Activated CD4-positive, CD25-positive, alpha-beta regulatory T cell treated with anti-CD3 and anti-CD28 coated beads, Interleukin-2, amount 50 U/mL, for 16 hours (primary cell): ENCODE data around the gene ALX1.
"Not testable (repeated sequence)": the region's sequence is repeated elsewhere in the genome, so short reads cannot be mapped to it uniquely, and the experiment has no call there.

Experiments used
- DNase-seq: peaks from one replicate; pipeline ENCODE4 v3.0.0-alpha.2; 2020; ENCODE audit warnings: low read depth, low spot score

ALX1 gene

DNA sequence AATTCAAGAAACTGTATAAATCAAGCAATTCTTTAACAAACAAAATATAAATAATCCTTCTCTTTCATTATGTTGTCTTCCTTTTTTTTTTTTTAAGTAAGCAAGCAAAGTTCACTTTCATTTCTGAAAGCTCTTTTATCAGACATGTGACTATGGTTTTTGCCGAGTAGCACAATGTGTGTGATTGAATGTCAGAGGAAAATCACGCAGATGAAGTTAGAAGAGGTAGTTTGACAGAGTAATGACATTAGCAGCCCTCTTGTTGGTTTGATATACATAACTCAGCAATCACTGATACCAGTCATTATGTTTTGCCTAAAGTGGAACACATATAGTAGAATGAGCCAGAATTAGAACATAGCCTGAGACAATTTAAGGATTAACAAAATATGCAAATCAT lies 19.0 kb downstream of the ALX1 start:
- no peak for DNase-seq

DNA sequence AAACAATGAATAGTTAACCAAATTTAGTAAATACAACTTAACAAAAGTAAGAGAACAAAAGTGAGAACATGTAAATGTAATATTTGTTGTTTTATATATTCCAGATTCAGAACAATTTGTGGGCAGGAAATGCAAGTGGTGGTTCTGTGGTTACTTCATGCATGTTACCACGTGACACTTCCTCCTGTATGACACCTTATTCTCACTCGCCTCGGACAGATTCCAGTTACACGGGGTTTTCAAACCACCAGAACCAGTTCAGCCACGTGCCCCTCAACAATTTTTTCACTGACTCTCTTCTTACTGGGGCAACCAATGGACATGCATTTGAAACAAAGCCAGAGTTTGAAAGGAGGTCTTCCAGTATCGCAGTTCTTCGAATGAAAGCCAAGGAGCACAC lies 21.0 kb downstream of the ALX1 start:
- DNase-seq, result no peak

DNA sequence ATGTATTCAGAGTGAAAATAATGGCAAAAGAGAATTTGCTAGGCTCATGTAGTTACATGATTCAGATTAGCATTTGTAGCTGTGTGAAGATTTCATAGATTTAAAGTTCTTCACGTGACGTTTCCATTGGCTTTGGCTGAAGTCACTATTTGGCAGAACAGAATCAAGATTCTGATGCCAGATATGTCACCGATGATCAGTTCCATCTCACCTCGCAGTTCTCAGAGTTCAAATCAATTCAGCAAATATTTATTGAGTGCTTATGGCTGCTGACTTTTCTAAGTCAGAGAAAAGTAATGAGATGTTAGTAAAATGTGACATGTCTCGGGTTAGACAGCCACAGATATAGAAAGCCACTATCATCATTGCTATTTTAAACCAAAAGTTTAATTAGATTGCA lies 28.4 kb downstream of the ALX1 start:
- no peak for DNase-seq

DNA sequence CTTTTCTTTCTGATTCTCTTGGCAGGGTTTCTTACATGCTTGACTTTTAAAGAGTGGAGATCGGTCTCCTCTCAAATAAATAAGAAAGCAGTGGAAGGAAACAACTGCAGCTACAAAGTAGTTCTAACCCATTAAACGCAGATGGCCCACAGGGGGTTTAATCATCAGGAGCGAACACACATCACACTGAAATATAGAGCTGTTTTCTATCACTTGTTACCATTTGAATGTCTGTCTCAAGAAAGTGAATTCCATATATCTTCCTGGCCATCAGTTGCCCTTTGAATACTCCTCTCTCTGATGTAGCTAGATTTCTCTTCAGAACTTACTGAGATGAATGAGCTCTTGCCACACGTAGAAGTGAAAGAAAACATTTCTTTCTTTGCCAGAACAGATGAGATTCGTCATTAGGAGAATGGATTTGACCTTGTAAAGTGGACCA lies 29.1 kb downstream of the ALX1 start:
- DNase-seq, result no peak

DNA sequence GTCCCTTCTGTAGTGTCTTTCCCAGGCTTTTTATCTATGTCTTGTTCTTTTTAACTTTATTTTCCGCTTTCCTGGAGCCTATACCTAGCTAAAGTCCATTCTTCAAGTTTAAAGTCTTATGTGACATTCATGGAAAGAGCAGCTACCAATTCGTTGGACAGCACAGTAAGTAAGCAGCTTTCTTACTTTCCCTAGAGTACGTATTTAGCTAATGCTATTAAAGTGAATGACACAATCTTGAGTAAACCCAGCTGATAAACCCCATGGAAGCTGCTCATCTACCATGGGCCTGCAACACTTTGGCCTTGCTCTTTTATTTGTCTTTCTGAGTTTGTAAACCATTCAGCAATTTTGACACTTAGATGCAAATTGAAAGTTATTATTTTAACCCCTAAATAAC lies 30.0 kb downstream of the ALX1 start:
- no peak for DNase-seq

DNA sequence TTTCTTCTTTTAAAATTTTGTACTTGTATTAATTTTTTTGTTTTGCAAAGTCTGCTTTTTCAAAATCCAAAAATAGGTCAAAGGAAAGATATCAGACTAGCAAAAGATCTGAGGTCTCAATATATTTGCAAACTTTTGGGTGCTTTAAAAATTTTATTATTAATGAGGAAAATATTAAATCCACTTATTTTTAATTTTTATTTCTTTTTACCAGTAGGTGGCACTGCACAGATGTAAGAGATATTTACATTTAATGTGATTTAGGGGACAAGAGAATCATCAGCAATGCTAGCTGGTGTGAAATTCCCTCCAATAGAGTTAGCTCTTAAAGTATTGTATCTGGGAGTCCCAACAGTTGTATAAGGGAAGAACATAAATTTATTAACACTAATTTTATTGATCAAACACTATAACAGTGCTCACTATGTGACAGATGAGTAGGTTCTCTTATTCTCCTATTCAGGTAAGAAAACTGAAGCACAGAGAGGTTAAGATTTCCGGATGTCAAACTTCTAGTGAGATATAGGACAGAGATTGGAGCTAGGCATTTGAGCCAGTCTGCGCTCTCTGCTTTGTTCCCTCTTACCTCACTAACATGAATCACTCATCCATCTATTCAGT lies 30.5 kb downstream of the ALX1 start:
- no peak for DNase-seq

DNA sequence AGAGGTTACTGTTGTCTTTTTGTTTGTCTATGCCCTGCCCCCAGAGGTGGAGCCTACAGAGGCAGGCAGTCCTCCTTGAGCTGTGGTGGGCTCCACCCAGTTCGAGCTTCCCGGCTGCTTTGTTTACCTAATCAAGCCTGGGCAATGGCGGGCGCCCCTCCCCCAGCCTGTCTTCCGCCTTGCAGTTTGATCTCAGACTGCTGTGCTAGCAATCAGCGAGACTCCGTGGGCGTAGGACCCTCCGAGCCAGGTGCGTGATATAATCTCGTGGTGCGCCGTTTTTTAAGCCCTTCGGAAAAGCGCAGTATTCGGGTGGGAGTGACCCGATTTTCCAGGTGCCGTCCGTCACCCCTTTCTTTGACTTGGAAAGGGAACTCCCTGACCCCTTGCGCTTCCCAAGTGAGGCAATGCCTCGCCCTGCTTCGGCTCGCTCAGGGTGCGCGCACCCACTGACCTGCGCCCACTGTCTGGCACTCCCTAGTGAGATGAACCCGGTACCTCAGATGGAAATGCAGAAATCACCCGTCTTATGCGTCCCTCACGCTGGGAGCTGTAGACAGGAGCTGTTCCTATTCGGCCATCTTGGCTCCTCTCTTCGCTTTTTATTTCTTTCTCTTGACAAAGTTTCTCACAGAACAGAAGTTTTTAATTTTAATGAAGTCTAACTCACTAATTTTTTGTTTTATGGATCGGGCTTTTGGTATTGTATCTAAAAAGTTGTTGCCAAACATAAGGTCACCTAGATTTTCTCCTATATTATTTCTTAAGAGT lies 38.0 kb downstream of the ALX1 start:
- not testable (repeated sequence) for DNase-seq

DNA sequence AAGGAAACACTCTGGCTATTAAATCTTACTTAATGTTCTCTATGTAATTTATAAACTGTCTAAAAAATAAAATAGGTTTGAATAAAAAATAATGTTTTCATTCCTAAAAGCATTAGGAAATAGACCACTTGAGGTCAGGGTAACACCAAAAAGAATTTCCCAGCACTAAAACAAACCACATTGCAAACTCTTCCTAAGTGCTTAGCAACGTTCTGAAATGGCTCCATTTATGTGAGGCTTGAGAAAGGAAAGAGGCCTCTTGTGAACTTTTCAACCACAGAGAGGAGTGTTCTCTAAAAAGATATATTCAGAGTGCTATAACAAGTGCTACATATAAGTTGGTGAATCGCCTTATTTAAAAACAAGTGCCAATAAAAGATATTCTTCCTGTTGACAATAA lies 42.7 kb downstream of the ALX1 start:
- DNase-seq, result no peak

DNA sequence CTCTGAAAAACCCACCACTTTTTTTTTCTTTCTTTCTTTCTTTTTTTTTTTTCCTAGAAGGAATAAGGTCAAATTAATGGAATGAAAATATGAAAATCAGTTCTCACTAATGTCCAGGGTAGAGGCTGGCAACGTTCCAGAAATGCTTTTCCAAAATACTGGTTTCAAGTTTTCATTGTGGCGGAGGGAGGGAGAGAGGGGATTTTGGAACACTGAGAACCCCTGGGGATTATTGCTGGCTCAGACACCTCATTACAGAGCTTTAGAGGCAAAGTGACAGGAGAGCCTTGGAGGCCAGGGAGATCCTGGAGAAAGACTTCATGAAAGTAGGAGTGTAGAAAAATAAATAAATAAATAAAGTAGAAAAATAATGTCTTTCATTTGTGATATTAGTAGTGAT lies 45.4 kb downstream of the ALX1 start:
- DNase-seq, result no peak

DNA sequence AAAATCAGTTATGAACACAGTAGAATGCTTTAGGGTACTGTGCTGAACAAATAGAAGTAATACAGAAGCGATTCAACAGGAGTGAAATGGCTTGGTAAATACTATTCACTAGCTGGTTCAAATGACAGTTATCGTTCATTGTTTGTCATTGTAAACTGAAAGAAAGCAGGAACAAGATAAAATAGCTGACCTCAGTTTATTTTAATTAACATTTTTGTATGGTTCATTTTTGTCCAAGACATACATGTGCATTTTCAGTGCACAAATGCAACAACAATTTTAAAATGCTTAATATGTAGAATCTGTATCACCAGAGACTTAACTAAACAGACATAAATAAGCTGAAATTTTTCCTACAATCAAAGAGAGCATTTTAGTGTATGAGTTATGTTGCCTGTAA lies 49.9 kb downstream of the ALX1 start:
- no peak for DNase-seq

DNA sequence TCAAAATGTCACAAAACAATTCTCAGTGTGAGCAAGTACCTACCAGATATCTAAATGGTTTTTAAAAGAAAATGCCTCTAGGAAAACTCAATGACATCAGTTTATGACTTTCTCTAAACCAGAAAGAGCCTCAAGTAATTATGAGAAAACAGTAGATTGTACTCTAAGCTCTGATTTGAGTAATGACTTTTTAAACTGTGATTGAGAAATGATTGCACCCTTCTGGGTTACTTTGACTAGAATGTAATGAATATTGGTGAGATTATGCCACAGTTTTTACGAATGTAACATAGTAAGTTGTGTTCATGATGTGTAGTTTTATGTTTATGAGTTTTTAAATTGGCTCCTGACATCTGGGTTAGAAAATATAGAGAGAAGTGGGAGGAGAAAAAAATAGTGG lies 68.8 kb downstream of the ALX1 start:
- no peak for DNase-seq

DNA sequence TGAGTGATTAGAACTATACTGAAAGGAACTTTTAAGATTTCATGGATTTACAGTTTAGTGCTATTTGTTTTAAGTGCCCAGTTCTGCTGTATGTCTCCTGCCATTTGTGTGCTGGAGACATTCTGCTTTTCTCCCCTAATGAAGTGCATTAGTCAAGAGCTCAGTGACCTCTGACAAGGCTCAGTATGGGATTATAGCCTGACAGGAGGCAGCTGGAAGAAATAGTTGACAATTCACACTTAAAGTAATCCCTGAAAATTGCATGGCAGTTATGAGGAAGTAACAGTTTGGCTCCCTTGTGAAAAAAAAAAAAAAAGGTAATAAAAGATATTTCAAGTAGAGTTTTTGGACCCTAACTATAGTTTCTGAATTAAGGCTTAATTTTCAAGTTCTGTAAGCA lies 70.3 kb downstream of the ALX1 start:
- no peak for DNase-seq
